Spleen (tissue), 7 donors: ENCODE results near the gene MRPS24.
"Not testable (repeated sequence)": the region's sequence is repeated elsewhere in the genome, so short reads cannot be mapped to it uniquely, and the experiment has no call there.

Experiments
- CTCF ChIP-seq, 11 experiments: fragments of 200-600 bp in 7 of 11; fragments of 450-650 bp in 4 of 11; sonication (generic) in 4 of 11; IDR thresholded peaks in 8 of 11; conservative IDR thresholded peaks in 3 of 11; 1 replicate in 7 of 11; 2 replicates in 4 of 11; pipeline versions ENCODE4 v1.4.0 to v1.8.0; 2016 to 2021; ENCODE audit warnings: antibody characterized with exemption in 11 of 11, inconsistent platforms in 4 of 11, mild to moderate bottlenecking in 1 of 11
- POLR2A ChIP-seq, 3 donors: fragments of 450-650 bp; IDR thresholded peaks; one replicate each; pipeline ENCODE4 v1.5.1; 2017; ENCODE audit warnings: antibody characterized with exemption in 3 of 3, mild to moderate bottlenecking in 1 of 3
- donor health status: DM: no; HTN: no; CAD: no; lungs with moderate emphysema.
- donor health status: DM: no; HTN: no; CAD: no.
- donor health status: DM: no; HTN: no; CAD: no.

GRCh38 chr7:43830917-43831316, 38.4 kb downstream of the MRPS24 start:
- TF ChIP-seq CTCF (IDR thresholded peaks at IDR 0.05 in 8 of 11, conservative IDR thresholded peaks at IDR 0.05 in 3 of 11); POLR2A (IDR thresholded peaks at IDR 0.05): not testable (repeated sequence)
